Kasumi-1 (cell line): ENCODE measurements around the gene NR1I3.
"Not testable (repeated sequence)": the region's sequence is repeated elsewhere in the genome, so short reads cannot be mapped to it uniquely, and the experiment has no call there.

Source experiments
- DNase-seq, 2 experiments: peaks; one replicate each; lab custom pipeline; 2025; lab: John Stamatoyannopoulos, UW

NR1I3 gene

DNA sequence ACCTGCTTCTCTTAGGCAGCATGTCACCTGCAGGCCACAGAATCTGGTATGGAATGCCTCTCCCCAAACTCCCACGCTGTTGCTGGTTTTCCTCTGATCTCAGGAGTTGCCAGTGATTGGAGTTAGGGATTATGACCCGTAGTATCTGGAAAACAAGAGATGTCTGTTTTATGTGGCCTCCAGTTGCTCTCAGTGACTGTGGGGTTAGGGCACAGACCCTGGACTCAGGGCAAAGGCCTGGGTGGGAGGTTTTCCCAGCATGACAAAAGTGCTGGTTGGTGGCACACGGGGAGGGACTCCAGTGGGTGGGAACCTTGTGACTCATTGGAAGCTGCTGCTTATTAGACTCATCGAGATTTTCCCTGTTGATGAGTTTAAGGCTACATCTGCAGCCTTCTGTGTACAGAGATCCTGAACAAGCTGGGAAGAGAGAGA, at the start of gene NR1I3:
NR1I3 (minus strand) TSS at position 165 of the 435 bp plus-strand sequence. CDS start 1,638 bp downstream, outside the sequence.
- no peak for DNase-seq

DNA sequence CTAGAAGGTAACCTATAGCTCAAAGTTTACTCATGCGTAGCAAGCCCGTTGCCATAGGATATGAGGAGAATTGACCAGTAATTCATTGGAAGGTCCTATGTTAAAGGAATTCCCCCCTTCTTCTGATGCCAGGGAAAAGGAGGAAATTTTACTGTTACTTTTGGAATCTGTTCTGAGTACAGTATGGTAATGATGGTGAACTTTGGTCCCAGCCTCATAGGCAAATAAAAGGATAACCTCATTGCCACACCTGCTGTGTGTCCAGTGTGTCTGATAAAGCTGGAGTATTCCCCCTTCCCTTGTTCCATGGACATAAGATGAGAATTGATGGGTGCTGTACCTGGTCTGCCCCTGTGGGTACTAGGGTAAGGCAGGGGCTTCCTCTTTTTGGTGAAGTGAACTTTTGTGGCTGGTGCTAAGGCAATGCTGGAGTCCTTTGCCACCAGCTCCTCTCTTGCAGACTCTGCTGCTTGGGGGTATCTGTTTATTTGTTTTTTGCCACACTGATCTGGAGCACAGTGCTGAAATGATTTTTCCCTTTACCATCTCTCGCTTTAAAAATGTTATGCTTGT, 49.6 kb upstream of the NR1I3 start:
- DNase-seq: peak; percentile 12 to 23

DNA sequence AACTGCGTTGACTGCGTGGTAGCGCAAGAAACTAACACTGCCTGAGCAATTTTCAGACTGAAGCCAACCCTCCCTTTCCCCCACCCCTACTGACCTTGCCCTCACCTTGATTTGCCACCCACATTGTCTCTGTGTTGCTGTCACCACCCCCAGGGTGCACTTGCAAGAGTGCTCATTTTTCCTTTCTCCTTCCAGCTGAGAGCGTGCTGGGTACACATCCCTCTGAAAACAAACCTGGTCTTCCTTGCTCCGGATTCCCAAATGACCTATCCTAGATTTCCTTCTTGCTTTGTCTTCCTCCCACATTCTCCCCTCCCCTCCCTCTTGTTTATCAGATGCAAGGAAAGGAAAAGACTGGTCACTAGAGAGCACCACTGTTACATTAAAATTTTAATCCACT, 47.5 kb upstream of the NR1I3 start:
- no peak for DNase-seq

- no peak for DNase-seq
These were observed 47.1 kb upstream of the NR1I3 start for GRCh38 chr1:161285113-161285512.

- DNase-seq: peak; percentile 30 to 36
These were observed 45.0 kb upstream of the NR1I3 start for GRCh38 chr1:161282991-161283390.

DNA sequence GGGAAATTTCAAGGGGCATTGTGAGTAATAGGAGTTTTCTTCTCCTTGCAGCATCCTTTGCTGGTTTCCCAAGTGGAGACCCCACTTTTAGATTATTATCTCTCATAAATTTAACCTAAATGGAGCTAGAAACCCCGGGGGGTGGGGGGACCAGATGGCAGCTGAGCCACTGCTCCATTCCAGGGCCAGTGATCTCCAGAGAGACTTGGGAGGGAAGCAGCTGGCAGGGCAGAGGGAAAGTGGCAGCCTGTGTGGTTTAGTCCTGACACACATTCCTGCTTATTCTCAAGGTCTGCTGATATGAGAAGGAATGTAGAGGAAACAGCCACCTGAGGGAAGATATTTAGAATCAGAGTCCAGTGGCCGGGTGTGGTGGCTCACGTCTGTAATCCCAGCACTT, 36.9 kb upstream of the NR1I3 start:
- no peak for DNase-seq

DNA sequence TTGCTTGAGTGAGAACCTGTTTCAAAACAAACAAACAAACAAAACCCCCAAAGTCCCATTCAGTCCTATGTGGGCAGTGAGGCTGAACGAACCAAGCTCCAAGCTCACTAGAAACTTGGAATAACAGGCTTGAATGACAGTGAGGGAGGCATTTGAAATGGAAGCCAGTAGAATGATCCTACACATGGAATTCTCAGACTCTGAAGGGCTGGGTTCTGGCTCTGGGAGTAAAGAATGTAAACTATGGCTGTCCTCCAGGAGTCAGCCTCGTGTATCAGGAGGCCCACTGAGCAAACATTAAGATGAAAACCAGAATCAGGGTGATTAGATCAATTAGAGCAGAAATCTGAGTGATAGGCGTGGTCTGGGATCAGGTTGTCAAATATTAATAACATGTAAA, 35.4 kb upstream of the NR1I3 start:
- no peak for DNase-seq

DNA sequence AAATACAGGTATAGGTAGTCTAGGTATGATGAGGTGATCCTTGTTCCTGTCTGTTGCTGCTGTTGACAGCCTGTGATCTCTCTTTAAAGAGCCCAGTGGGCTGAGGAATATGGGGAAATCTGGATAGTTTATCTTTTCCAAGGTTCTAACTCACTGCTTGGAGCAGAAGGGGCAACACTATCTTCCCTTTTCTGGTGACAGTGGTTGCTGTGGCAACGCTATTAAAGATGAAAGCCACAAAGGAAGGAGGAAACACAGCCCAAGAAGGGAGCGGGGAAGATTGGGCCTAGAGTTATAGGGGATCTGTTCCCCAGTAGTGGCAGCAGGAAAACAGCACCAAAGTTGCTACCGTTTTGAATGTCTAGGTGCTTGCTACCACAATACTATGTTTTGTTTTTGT, 29.3 kb upstream of the NR1I3 start:
- peak; percentile 80 to 85 for DNase-seq

DNA sequence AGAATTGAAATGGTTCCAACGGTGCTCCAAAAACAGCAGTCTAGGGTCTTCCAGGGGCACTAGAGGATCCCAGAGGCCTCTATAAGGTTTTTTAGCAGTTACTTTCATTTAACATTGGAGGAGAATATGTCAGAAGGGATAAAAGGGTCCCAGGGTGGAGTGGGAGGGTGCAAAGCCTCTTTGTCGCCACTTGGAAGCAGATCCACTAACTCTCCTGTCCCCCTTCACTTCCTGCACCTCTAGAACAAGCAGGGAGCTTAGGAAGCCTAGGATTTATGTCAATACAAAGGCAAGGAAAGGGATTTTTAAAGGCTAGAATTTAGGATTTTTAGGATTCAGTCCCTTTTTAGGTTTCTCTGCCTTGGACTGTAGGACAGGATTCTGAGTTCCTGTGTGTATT, 28.8 kb upstream of the NR1I3 start:
- DNase-seq: no peak

- no peak for DNase-seq
These were observed 28.2 kb upstream of the NR1I3 start for GRCh38 chr1:161266202-161266601.

- no peak for DNase-seq
These were observed 27.3 kb upstream of the NR1I3 start for GRCh38 chr1:161265305-161265704.

GRCh38 chr1:161261261-161262235, 23.5 kb upstream of the NR1I3 start:
- no peak for DNase-seq

DNA sequence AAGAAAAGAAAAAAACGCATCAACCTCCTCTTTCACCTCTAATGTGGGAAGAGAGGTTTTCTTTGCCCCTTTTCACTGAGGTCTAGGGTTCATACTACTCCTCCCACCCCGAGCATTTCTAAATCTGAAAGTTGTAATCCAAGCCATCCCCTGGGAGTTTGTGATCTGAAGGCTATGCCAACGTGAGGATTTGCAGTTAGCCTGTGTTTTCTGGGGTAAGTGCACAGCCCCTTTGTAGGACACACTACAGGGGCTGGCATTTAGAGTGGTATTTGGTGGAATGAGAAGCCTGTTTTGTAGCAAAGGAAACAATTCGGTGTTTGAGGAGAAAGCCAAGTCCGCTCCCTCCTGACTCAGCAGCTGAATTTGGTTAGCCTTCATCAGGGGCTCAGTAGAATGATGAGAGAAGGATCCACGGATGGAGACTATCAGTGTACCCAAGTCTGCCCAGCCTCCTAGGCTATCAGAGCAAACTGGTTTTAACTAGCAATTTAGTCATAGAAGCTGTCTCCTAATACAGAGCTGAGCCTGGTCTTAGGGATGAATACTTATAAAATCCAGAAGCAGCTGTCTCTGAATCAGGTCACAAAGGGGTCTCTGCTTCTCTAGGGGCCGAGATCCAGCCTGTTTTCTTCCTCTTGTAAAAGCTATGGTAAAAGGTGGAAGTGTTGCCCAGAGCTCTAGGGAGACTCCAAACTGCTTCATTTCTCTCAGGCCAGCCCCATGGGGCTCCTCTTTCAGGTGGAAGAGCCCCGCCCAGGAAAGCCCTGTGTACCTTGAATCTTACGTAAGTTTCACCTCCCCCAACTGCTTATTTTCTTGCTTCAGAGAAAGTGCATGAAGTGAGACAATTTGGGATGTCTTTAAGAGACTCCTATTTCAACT, 22.6 kb upstream of the NR1I3 start:
- DNase-seq: no peak

GRCh38 chr1:161259765-161260164, 21.8 kb upstream of the NR1I3 start:
- no peak for DNase-seq

GRCh38 chr1:161259345-161259702, 21.3 kb upstream of the NR1I3 start:
- DNase-seq: no peak

DNA sequence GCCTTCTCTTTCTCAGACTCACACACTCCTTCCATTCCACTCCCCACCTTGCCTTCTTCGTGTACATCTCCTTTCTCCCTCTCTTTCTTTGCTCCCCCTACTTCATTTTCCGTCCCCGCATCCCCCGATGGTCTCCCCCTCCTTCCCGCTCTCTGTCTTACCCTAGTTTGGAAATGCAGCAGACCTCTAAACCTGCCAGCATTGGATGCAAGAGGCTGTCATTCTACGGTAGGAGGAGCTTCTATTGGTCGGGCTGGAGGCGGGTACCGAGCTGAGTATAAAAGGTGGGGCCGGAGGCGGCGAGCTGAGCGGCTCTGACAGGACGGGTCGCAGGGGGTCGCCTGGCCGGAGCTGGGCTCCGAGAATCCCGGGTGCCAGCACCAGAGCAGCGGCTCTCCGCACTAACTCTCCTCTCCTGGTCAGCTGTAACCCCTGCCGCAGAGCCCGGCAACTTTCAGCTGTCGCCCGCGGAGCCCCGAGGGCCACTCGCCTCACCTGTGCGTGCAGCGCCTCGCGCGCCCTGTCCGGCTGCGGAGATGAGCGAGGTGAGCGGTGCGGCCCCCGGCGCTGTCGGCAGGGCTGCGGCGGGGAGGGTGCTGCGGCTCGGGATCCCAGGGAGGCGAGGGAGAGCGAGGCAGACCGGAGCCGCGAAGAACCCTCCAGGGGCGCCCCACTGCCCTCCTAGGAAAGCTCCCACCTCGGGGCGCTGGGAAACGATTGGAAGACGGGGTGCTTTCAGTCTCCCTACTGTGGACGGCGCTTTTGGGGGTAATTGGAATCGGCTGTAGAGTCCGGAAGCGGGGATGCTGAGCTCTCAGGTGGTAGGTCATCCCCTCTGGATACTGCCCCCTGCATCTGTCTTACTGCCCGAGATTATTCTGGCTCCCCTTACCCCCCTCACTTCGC, 20.7 kb upstream of the NR1I3 start, which contains the start of gene PCP4L1:
PCP4L1 (plus strand) TSS at position 307 of the 906 bp plus-strand sequence; CDS start at position 537, 230 bp downstream.
- peak in 1 of 2 experiments; percentile 5 for DNase-seq

- DNase-seq: not testable (repeated sequence)
These were observed 19.1 kb upstream of the NR1I3 start for GRCh38 chr1:161257109-161257508.

- not testable (repeated sequence) for DNase-seq
These were observed 18.0 kb upstream of the NR1I3 start for GRCh38 chr1:161255955-161256520.

GRCh38 chr1:161255302-161255701, 17.3 kb upstream of the NR1I3 start:
- not testable (repeated sequence) for DNase-seq

DNA sequence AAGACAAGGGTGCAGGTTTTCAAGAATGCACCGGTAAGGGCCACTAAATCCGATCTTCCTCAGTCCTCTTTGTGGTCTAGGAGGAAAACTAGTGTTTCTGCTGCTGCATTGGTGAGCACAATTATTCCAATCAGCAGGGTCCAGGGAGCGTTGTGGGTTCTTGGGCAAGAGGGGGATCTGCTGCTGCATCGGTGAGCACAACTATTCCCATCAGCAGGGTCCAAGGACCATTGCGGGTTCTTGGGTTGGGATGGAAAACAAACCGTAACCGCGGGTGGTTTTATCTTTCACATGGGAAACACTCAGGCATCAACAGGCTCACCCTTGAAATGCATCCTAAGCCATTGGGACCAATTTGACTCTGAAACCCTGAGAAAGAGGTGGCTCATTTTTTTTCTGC, 13.6 kb upstream of the NR1I3 start:
- no peak for DNase-seq

- DNase-seq: no peak
These were observed 12.8 kb upstream of the NR1I3 start for GRCh38 chr1:161250829-161251228.
